IMR-90 (cell line): Measurements from ENCODE around the gene ABCC5.

ENCODE experiments used
- BHLHE40 ChIP-seq: fragments of 150-350 bp; IDR thresholded peaks from 2 replicates; pipeline ENCODE4 v1.6.1; 2016; ENCODE audit warnings: mild to moderate bottlenecking, low read depth, low read length
- MXI1 ChIP-seq: IDR thresholded peaks from 2 replicates; pipeline ENCODE4 v1.6.1; 2012; ENCODE audit warnings: low read depth, mild to moderate bottlenecking, low read length, moderate library complexity, borderline replicate concordance
- NFE2L2 ChIP-seq: fragments of 150-350 bp; IDR thresholded peaks from 2 replicates; pipeline ENCODE4 v1.6.1; 2016; ENCODE audit warnings: low read depth, mild to moderate bottlenecking, low read length
- POLR2A ChIP-seq: IDR thresholded peaks from 2 replicates; pipeline ENCODE4 v1.6.1; 2012; ENCODE audit warnings: mild to moderate bottlenecking, low read depth, low read length
- USF2 ChIP-seq: fragments of 150-350 bp; IDR thresholded peaks from 2 replicates; pipeline ENCODE4 v1.6.1; 2017; ENCODE audit warnings: mild to moderate bottlenecking, antibody characterized with exemption, low read length, low read depth
- TF ChIP-seq, protein P1 (sequence below): conservative IDR thresholded peaks from 2 replicates; pipeline ENCODE4 v1.5.1; 2012; ENCODE audit warnings: mild to moderate bottlenecking, low read depth, low read length, improper control_type of control experiment

DNA sequence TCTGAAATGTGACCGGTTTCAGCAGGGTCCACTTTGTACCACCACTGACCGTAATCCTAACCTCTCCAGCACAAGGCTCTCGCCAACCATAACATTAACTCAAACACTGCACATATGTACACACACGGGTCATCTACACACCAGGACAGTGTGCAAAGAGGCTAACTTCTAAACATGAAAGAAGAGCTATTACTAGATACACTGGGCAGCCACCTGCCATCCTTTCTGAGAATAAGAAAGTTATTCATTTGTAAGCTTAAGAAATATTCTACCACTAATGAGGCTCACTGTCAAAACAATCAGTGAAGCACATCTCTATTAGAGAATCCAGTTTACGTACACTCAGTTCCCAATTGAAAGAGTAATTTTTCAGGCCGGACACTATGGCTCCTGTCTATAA lies 73.9 kb downstream of the ABCC5 start:
- TF ChIP-seq, protein P1, sequence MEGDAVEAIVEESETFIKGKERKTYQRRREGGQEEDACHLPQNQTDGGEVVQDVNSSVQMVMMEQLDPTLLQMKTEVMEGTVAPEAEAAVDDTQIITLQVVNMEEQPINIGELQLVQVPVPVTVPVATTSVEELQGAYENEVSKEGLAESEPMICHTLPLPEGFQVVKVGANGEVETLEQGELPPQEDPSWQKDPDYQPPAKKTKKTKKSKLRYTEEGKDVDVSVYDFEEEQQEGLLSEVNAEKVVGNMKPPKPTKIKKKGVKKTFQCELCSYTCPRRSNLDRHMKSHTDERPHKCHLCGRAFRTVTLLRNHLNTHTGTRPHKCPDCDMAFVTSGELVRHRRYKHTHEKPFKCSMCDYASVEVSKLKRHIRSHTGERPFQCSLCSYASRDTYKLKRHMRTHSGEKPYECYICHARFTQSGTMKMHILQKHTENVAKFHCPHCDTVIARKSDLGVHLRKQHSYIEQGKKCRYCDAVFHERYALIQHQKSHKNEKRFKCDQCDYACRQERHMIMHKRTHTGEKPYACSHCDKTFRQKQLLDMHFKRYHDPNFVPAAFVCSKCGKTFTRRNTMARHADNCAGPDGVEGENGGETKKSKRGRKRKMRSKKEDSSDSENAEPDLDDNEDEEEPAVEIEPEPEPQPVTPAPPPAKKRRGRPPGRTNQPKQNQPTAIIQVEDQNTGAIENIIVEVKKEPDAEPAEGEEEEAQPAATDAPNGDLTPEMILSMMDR: no peak
- TF ChIP-seq BHLHE40 (no peak), POLR2A (no peak), MXI1 (no peak), USF2 (no peak), NFE2L2 (no peak)
